Cardiac fibroblast (primary cell): ENCODE results near the gene RBCK1.

Experiments
- DNase-seq, 2 donors: peaks; one replicate each; pipeline versions ENCODE4 v3.0.0 to v3.0.0-alpha.2; 2010; ENCODE audit warnings: low read depth in 2 of 2
- H3K4me3 ChIP-seq, 2 donors: replicated peaks in 1 of 2; 1 replicate in 1 of 2; 2 replicates in 1 of 2; pipeline ENCODE4 v1.5.1; 2011; ENCODE audit warnings: low read depth in 2 of 2, low read length in 2 of 2, mild to moderate bottlenecking in 2 of 2, moderate library complexity in 1 of 2
- TF ChIP-seq, protein P1 (sequence below): IDR thresholded peaks from one replicate; pipeline ENCODE4 v1.5.1; 2011; ENCODE audit warnings: low read depth, mild to moderate bottlenecking, low read length, inconsistent platforms

Gene RBCK1

DNA sequence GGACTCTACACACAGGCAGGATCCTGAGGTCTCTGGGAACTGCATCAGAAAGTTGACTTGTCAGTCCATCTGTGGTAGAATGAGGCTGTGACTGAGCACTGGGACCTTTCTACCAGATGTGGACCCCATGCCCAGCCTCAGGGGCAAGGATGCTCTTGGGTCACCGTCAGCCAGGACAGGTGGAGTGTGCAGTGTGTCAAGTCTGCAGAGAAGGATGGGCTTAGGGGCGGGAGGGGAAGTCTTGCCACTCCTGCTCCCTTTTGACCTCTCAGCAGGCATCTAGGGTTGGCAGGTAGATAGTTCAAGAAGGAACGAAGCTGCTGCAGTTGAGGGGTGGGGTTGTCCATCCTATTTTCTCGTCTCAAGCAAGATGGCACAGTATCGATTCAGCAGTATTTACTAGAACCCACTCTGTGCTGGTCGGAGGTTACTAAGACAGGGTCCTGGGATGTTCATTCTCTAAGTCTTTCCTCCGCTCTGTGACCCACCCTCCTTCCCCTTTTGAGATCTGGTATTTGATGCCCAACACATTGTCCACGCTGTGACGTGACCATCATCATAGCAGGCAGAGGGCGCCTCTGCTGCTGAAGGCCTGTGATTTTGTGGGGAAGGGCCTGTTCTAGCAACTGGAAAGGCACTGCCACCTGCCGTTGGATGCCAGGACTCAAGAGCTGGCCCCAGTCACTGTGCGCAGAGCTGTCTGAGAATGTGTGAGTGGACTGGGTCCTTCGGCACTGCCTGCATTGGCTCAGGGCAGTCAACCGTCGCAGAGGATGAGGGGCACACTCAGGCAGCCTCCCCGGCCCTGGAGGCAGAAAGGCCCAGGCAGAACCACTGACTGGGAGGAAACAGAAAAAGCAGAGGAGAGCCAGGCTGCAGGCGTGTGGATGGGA is 23.2 kb downstream of the RBCK1 start:
- TF ChIP-seq, protein P1, sequence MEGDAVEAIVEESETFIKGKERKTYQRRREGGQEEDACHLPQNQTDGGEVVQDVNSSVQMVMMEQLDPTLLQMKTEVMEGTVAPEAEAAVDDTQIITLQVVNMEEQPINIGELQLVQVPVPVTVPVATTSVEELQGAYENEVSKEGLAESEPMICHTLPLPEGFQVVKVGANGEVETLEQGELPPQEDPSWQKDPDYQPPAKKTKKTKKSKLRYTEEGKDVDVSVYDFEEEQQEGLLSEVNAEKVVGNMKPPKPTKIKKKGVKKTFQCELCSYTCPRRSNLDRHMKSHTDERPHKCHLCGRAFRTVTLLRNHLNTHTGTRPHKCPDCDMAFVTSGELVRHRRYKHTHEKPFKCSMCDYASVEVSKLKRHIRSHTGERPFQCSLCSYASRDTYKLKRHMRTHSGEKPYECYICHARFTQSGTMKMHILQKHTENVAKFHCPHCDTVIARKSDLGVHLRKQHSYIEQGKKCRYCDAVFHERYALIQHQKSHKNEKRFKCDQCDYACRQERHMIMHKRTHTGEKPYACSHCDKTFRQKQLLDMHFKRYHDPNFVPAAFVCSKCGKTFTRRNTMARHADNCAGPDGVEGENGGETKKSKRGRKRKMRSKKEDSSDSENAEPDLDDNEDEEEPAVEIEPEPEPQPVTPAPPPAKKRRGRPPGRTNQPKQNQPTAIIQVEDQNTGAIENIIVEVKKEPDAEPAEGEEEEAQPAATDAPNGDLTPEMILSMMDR, result peak; percentile 52
- peak; percentile 59 to 76 for DNase-seq
- no peak overlapping the region for H3K4me3 ChIP-seq

DNA sequence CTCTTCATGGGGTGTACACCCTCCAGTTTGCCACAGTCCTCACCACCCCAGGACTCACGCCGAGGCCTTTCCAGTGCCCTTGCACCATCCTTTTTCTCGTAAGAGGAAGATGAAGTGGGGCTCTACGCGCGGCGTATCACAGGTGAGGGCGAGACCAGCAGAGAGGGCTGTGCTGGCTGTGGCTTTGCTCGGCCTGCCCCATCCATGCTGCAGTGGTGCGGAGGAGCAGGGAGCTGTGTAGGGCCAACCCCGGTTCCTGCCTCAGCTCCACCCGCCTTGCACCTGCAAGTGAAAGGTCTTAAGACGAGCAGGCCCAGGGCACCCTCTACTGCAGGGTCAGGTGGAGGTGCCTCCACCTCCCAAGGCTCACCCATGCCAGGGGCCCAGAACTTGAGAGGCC is 24.1 kb downstream of the RBCK1 start:
- TF ChIP-seq, protein P1, result no peak
- no peak for DNase-seq
- no peak overlapping the region for H3K4me3 ChIP-seq

DNA sequence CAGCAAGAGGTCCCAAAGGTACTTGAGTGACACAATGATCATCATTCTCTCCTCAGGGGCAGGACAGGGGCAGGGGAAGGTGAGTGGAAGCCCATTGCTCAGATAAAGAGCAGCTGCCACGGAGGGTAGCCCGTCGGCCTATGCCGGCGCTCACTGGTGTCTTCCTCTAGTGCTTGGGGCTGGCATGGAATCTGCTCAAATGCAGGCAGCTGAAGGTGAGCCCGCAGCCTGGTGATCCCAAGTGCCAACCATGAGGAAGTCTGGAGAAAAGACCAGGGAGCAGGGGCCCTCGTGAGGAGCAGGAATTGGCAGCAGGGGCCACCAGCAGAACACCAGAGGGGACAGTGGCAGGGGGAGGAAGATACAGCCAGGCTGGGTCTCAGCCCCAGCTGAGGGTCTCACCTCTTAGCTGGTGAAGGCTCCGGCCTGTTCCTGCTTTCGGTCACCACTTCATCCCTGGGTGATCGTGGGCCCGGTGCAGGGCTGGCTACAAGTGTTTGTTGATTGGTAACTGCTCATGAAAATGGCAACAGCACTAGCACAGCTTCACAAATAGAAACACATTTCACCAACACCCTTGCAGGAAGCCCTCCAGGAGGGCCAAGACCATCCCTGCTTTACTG is 24.7 kb downstream of the RBCK1 start:
- no peak for DNase-seq
- no peak overlapping the region for H3K4me3 ChIP-seq
- TF ChIP-seq, protein P1, result no peak

DNA sequence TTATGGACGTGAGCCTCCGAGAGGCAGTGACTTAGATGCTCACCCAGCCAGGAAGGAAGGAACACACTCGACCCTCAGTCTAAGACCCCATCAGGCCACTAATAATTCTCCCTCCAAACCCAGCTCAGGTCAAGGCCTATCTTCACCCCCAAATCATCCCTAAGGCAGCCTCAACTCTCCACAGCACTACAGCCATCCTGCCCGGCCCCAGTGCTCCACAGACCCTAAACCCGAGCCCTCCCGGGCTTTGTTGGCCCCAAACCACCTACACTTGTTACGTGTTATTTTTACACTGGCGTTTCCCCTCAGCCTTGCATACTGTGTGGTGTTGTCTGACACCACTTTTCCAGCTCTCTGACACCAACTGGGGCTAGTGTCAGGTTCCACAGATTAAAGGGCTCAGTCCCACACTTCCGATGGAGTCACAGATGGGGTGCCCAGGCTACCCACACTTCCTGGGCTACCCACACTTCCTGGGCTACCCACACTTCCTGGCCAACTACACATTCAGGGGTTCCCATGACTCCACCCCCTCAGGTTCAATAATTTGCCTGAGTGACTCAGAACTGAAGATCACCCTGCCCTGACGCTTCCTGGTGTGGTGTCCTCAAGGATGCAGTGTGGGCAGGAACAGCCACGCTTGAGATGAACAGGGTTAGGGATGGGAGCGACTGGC is 25.3 kb downstream of the RBCK1 start:
- H3K4me3 ChIP-seq, result no peak overlapping the region
- TF ChIP-seq, protein P1, result no peak
- no peak for DNase-seq

DNA sequence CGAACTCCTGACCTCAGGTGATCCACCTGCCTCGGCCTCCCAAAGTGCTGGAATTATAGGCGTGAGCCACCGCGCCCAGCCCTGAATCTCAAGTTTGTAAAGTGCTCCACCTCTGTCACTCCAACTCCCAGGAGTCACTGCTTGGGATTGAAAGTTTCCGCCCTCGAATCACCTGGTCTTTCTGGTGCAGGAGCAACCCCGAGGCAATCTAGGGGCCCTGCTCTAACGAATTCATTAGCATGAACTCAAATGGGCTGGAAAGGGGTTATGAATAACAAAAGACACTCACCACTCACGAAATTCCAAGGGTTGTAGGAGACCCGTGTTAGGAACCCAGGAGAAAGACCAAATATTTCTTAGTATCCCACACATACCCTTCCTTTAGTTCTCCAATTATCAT is 26.1 kb downstream of the RBCK1 start:
- H3K4me3 ChIP-seq, result no peak overlapping the region
- DNase-seq, result no peak
- TF ChIP-seq, protein P1, result no peak

DNA sequence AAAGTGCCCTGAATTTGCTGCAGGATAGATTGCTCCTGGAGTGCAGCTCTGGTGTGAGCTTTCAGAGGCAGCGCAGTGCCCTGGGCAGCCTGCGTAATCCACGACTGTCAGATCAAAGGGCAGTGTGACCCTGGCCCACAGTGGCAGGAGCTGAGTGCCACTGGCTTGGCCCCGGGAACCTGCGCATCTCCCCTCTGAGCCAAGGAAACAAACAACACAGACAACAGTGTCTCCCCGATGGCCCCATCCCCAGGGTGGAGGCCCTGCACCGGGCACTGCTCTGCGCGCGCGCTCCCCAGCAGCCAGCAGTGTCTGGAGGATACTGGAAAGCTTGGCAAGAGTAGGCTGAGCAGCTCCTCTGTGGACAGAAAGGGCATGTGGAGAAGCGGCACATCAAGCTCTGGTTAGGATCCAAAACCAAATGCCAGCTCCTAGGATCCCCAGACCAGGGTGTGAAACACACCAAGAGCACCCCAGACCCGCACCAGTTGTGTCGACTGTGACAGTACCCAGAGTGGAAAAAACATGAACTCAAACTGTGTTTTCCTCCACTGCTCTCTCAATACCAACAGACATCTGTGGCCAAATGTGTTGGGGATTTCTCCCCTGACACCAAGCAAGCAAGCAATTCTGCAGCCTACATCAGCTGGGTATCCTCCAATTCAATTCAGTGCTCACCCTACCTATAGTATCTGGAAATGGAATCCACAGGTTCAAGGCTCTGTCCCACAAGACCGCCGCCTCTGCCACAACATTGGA is 26.7 kb downstream of the RBCK1 start:
- H3K4me3 ChIP-seq, result no peak overlapping the region
- TF ChIP-seq, protein P1, result no peak
- no peak for DNase-seq
